ENCODE measurements around the gene BRPF1. TPM values are rescaled to one million over a fixed set of nuclear protein-coding genes. Genes with fewer than 3 reads are reported as not detected.
A peak's percentile ranks its signal among the peaks of the same experiment; 100 is the strongest.

Gene BRPF1
- total and polyA plus RNA-seq, 2 experiments from 2014 or later = 9.3 to 10.7 TPM

DNA sequence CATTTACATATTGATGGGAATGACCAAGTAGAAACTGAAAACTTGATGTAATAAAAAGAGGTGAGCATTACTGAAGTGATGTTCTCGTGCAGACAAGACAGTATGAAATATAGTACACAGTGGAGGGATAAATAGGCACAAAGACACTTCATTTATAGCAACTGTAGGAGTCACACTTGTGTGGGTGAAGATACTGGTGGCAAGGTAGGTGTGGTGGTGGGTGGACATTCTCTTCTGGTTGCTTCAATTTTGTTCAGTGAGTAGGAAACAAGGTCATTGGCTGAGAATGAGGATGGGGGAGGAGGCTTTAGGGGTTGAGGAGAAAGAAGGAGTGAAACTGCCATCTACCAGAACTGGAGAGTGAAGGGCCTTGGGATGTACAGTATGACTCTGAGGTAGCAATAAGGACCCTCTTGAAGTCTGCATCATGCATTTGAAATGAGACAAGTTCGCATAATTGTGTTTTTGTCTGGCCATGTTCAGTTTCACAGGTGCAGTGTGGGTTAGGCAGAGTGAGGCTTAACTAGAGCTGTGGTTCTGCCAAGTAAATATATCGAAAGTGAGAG lies 21.3 kb upstream of the BRPF1 start:
- no peaks in the 10 kb centered on the region for H3K4me1 ChIP-seq (ENCODE audit: insufficient read depth)
- H3K4me2 ChIP-seq = no peak overlapping the region
- H4K20me1 ChIP-seq (ENCODE audit: insufficient read depth, poor library complexity, severe bottlenecking) = no peaks in the 10 kb centered on the region
- no peaks in the 10 kb centered on the region for H3K36me3 ChIP-seq (replicated peaks; ENCODE audit: insufficient read depth, low read depth)
- H3K27ac ChIP-seq = no peak overlapping the region
- DNase-seq (ENCODE audit: low spot score) = no peak
- H3K79me2 ChIP-seq = no peaks in the 10 kb centered on the region
- H3K9me2 ChIP-seq (replicated peaks; ENCODE audit: insufficient read depth) = no peaks in the 10 kb centered on the region
- H3K9me3 ChIP-seq (ENCODE audit: low read depth) = no peaks in the 10 kb centered on the region
- 78% methylated on average over 3 of the region's 3 CpGs for WGBS (ENCODE audit: low lambda C conversion rate, missing lambda C conversion rate)
- TF ChIP-seq, protein P1, sequence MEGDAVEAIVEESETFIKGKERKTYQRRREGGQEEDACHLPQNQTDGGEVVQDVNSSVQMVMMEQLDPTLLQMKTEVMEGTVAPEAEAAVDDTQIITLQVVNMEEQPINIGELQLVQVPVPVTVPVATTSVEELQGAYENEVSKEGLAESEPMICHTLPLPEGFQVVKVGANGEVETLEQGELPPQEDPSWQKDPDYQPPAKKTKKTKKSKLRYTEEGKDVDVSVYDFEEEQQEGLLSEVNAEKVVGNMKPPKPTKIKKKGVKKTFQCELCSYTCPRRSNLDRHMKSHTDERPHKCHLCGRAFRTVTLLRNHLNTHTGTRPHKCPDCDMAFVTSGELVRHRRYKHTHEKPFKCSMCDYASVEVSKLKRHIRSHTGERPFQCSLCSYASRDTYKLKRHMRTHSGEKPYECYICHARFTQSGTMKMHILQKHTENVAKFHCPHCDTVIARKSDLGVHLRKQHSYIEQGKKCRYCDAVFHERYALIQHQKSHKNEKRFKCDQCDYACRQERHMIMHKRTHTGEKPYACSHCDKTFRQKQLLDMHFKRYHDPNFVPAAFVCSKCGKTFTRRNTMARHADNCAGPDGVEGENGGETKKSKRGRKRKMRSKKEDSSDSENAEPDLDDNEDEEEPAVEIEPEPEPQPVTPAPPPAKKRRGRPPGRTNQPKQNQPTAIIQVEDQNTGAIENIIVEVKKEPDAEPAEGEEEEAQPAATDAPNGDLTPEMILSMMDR (IDR thresholded peaks at IDR 0.05; ENCODE audit: poor library complexity) = no peak
- H3K4me3 ChIP-seq = no peak overlapping the region
- peaks cover 15% of the 10 kb centered on the region for H3K27me3 ChIP-seq
- H2AFZ ChIP-seq = no peak overlapping the region

DNA sequence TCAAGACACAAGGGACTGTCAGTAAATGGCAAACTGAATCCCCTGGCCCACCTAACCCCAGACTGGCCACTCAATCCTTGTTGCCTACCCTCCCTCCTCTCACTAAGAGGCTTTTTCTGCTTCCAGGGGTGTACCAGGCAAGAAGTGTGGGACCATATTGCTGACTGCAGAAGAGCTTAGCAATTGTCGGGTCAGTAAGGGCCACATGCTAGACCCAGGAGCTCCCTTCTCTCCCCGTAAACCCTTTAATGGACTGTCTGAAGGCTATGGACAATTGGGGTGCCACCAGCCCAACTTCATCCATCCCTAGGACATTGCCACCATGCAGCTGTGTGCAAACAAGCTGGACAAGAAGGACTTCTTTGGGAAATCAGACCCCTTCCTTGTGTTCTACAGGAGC lies 19.1 kb upstream of the BRPF1 start:
- no peak for DNase-seq (ENCODE audit: low spot score)
- TF ChIP-seq, protein P1 (IDR thresholded peaks at IDR 0.05; ENCODE audit: poor library complexity) = no peak
- TF ChIP-seq EZH2phosphoT487 (IDR thresholded peaks at IDR 0.05; ENCODE audit: low read depth, severe bottlenecking, unreplicated experiment) = no peak
- TF ChIP-seq EZH2 (IDR thresholded peaks at IDR 0.05; ENCODE audit: borderline replicate concordance) = no peak
- Histone ChIP-seq H3K79me2 (no peaks in the 10 kb centered on the region), H2AFZ (no peak overlapping the region), H3K9me2 (replicated peaks; ENCODE audit: insufficient read depth) (no peaks in the 10 kb centered on the region), H3K36me3 (replicated peaks; ENCODE audit: insufficient read depth, low read depth) (no peaks in the 10 kb centered on the region), H3K4me1 (ENCODE audit: insufficient read depth) (peaks cover 6% of the 10 kb centered on the region), H3K27me3 (peaks cover 4% of the 10 kb centered on the region), H3K4me2 (no peak overlapping the region), H4K20me1 (ENCODE audit: insufficient read depth, poor library complexity, severe bottlenecking) (no peaks in the 10 kb centered on the region), H3K27ac (no peak overlapping the region), H3K4me3 (no peak overlapping the region), H3K9me3 (ENCODE audit: low read depth) (no peaks in the 10 kb centered on the region)
- WGBS (ENCODE audit: low lambda C conversion rate, missing lambda C conversion rate) = 90% methylated on average over 2 of the region's 2 CpGs

DNA sequence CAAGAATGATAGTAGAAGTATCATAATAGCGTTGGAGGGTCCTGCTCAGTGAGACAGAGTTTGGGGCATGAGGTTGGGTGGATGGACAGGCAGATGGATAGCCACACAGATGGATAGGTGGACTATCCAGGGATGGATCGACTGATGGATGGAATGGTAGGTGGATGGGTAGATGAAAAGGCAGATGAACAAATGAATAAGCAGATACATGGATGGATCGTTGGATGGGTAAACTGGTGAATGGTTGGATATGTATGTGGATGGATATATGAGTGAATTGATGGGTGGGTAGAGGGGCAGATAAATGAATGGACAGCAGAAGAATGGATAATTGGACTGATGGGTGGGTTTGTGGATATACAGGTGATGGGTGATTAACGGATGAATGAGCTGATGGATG lies 18.4 kb upstream of the BRPF1 start:
- H3K9me2 ChIP-seq (replicated peaks; ENCODE audit: insufficient read depth) = no peaks in the 10 kb centered on the region
- TF ChIP-seq, protein P1 (IDR thresholded peaks at IDR 0.05; ENCODE audit: poor library complexity) = no peak
- TF ChIP-seq EZH2 (IDR thresholded peaks at IDR 0.05; ENCODE audit: borderline replicate concordance) (no peak), EZH2phosphoT487 (IDR thresholded peaks at IDR 0.05; ENCODE audit: low read depth, severe bottlenecking, unreplicated experiment) (no peak)
- H3K4me3 ChIP-seq = no peak overlapping the region
- no peak overlapping the region for H3K27ac ChIP-seq
- H3K36me3 ChIP-seq (replicated peaks; ENCODE audit: insufficient read depth, low read depth) = no peaks in the 10 kb centered on the region
- peaks cover 6% of the 10 kb centered on the region for H3K4me1 ChIP-seq (ENCODE audit: insufficient read depth)
- 79% methylated on average over 4 of the region's 4 CpGs for WGBS (ENCODE audit: low lambda C conversion rate, missing lambda C conversion rate)
- H3K79me2 ChIP-seq = no peaks in the 10 kb centered on the region
- H3K9me3 ChIP-seq (ENCODE audit: low read depth) = no peaks in the 10 kb centered on the region
- H4K20me1 ChIP-seq (ENCODE audit: insufficient read depth, poor library complexity, severe bottlenecking) = no peaks in the 10 kb centered on the region
- H2AFZ ChIP-seq = no peak overlapping the region
- H3K27me3 ChIP-seq = peaks cover 4% of the 10 kb centered on the region
- no peak overlapping the region for H3K4me2 ChIP-seq
- DNase-seq (ENCODE audit: low spot score) = no peak

DNA sequence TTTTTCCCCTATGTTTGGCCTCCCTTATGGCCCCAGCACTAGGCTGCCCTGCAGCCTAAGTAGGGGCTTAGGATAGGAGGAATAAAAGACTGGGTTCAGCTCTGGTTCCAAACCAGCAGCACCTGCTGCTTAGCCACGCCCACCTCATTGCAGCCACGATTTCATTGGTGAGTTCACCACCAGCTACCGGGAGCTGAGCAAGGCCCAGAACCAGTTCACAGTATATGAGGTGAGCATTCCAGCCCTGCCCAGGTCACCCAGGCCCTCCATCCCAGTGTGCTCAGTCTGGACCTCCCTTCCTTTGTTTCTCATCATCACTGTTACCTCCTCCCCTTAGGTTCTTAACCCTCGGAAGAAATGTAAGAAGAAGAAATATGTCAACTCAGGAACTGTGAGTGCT lies 16.4 kb upstream of the BRPF1 start:
- no peaks in the 10 kb centered on the region for H4K20me1 ChIP-seq (ENCODE audit: insufficient read depth, poor library complexity, severe bottlenecking)
- peak overlapping the region; percentile 22 for H2AFZ ChIP-seq
- peak; percentile 29 for DNase-seq (ENCODE audit: low spot score)
- no peak overlapping the region for H3K4me2 ChIP-seq
- H3K27me3 ChIP-seq = peaks cover 3% of the 10 kb centered on the region
- H3K79me2 ChIP-seq = no peaks in the 10 kb centered on the region
- no peaks in the 10 kb centered on the region for H3K9me2 ChIP-seq (replicated peaks; ENCODE audit: insufficient read depth)
- peaks cover 6% of the 10 kb centered on the region for H3K4me1 ChIP-seq (ENCODE audit: insufficient read depth)
- H3K36me3 ChIP-seq (replicated peaks; ENCODE audit: insufficient read depth, low read depth) = no peaks in the 10 kb centered on the region
- peak overlapping the region; percentile 69 for H3K27ac ChIP-seq
- 27% methylated on average over 4 of the region's 4 CpGs for WGBS (ENCODE audit: low lambda C conversion rate, missing lambda C conversion rate)
- no peak for TF ChIP-seq EZH2phosphoT487 (IDR thresholded peaks at IDR 0.05; ENCODE audit: low read depth, severe bottlenecking, unreplicated experiment)
- TF ChIP-seq, protein P1 (IDR thresholded peaks at IDR 0.05; ENCODE audit: poor library complexity) = no peak
- no peak for TF ChIP-seq EZH2 (IDR thresholded peaks at IDR 0.05; ENCODE audit: borderline replicate concordance)
- no peaks in the 10 kb centered on the region for H3K9me3 ChIP-seq (ENCODE audit: low read depth)
- H3K4me3 ChIP-seq = no peak overlapping the region

Measured in hepatocyte (in vitro differentiated cells).